Cardiac fibroblast (primary cell): ENCODE data around the gene DNAI4.

Experiments
- DNase-seq, 2 donors: peaks; one replicate each; pipeline versions ENCODE4 v3.0.0 to v3.0.0-alpha.2; 2010; ENCODE audit warnings: low read depth in 2 of 2
- H3K4me3 ChIP-seq, 2 donors: replicated peaks in 1 of 2; 1 replicate in 1 of 2; 2 replicates in 1 of 2; pipeline ENCODE4 v1.5.1; 2011; ENCODE audit warnings: low read depth in 2 of 2, low read length in 2 of 2, mild to moderate bottlenecking in 2 of 2, moderate library complexity in 1 of 2
- CTCF ChIP-seq: IDR thresholded peaks from one replicate; pipeline ENCODE4 v1.5.1; 2011; ENCODE audit warnings: low read depth, mild to moderate bottlenecking, low read length, inconsistent platforms

DNAI4 gene

GRCh38 chr1:66779475-66780078, 145.1 kb downstream of the DNAI4 start:
- H3K4me3 ChIP-seq: no peak overlapping the region
- DNase-seq: no peak
- no peak for TF ChIP-seq CTCF

GRCh38 chr1:66778969-66779368, 145.7 kb downstream of the DNAI4 start:
- DNase-seq: peak in 1 of 2 donors; percentile 4
- H3K4me3 ChIP-seq: no peak overlapping the region
- no peak for TF ChIP-seq CTCF

- H3K4me3 ChIP-seq: no peak overlapping the region
- TF ChIP-seq CTCF: no peak
- no peak for DNase-seq
Measured at GRCh38 chr1:66778266-66778665, 146.4 kb downstream of the DNAI4 start.

- H3K4me3 ChIP-seq: no peak overlapping the region
- TF ChIP-seq CTCF: no peak
- no peak for DNase-seq
Measured at GRCh38 chr1:66777831-66778230, 146.8 kb downstream of the DNAI4 start.

- H3K4me3 ChIP-seq: no peak overlapping the region
- TF ChIP-seq CTCF: no peak
- DNase-seq: no peak
Measured at GRCh38 chr1:66775646-66776045, 149.0 kb downstream of the DNAI4 start.

- no peak for TF ChIP-seq CTCF
- no peak for DNase-seq
- no peak overlapping the region for H3K4me3 ChIP-seq
Measured at GRCh38 chr1:66774438-66774837, 150.2 kb downstream of the DNAI4 start.

GRCh38 chr1:66773227-66773626, 151.4 kb downstream of the DNAI4 start:
- no peak for TF ChIP-seq CTCF

More at GRCh38 chr1:66773227-66773626, 151.4 kb downstream of the DNAI4 start:
- H3K4me3 ChIP-seq: no peak overlapping the region
- no peak for DNase-seq
